Neural cell (in vitro differentiated cells): Measurements from ENCODE around the gene GASK1A. TPM values are rescaled to one million over a fixed set of nuclear protein-coding genes. Genes with fewer than 3 reads are reported as not detected.

Experiments
- H2AFZ ChIP-seq: fragments of 200-600, 300-800 bp; sonication (generic), shearing (Covaris generic); 2 replicates; pipeline ENCODE4 v1.6.0; 2014; ENCODE audit warnings: low read depth, mild to moderate bottlenecking, antibody characterized with exemption, low read length, moderate library complexity
- H3F3A ChIP-seq: fragments of 200-600 bp; shearing (Covaris generic); 2 replicates; pipeline ENCODE4 v1.6.1; 2016; ENCODE audit warnings: mild to moderate bottlenecking, moderate library complexity, mixed read lengths, antibody characterized with exemption, low read length; ENCODE audit not compliant: insufficient read depth, poor library complexity, severe bottlenecking
- H3K27ac ChIP-seq: fragments of 200-600, 300-800 bp; sonication (generic), shearing (Covaris generic); 2 replicates; pipeline ENCODE4 v1.5.1; 2014; ENCODE audit warnings: mild to moderate bottlenecking, low read length, moderate library complexity
- H3K27me3 ChIP-seq: fragments of 300-800, 200-600 bp; sonication (generic), shearing (Covaris generic); 2 replicates; pipeline ENCODE4 v1.6.0; 2014; ENCODE audit warnings: mild to moderate bottlenecking, low read depth, low read length, moderate library complexity; ENCODE audit not compliant: insufficient read depth
- H3K36me3 ChIP-seq: fragments of 300-800, 200-600 bp; sonication (generic), shearing (Covaris generic); 2 replicates; pipeline ENCODE4 v1.5.1; 2014; ENCODE audit warnings: mild to moderate bottlenecking, antibody characterized with exemption, low read length, moderate library complexity; ENCODE audit not compliant: insufficient read depth
- H3K4me2 ChIP-seq: fragments of 300-800, 200-600 bp; sonication (generic), shearing (Covaris generic); 2 replicates; pipeline ENCODE4 v1.6.0; 2014; ENCODE audit warnings: mild to moderate bottlenecking, low read length
- H3K4me3 ChIP-seq: fragments of 300-800, 200-600 bp; sonication (generic), shearing (Covaris generic); 2 replicates; pipeline ENCODE4 v1.5.1; 2014; ENCODE audit warnings: mild to moderate bottlenecking, low read length, moderate library complexity
- H3K79me2 ChIP-seq: fragments of 200-600 bp; shearing (Covaris generic); replicated peaks from 2 replicates; pipeline ENCODE4 v1.6.0; 2014; ENCODE audit warnings: mild to moderate bottlenecking, low read length, moderate library complexity; ENCODE audit not compliant: insufficient read depth
- H3K9ac ChIP-seq: fragments of 300-800, 200-600 bp; sonication (generic), shearing (Covaris generic); 2 replicates; pipeline ENCODE4 v1.6.1; 2016; ENCODE audit warnings: mild to moderate bottlenecking, low read length, mixed read lengths
- H3K9me2 ChIP-seq: fragments of 200-600 bp; shearing (Covaris generic); 2 replicates; pipeline ENCODE4 v1.6.1; 2016; ENCODE audit warnings: mild to moderate bottlenecking, low read length, mixed read lengths; ENCODE audit not compliant: insufficient read depth
- H3K9me3 ChIP-seq: fragments of 200-600, 300-800 bp; sonication (generic), shearing (Covaris generic); 2 replicates; pipeline ENCODE4 v1.6.1; 2016; ENCODE audit warnings: mild to moderate bottlenecking, mixed run types, low read length, moderate library complexity, mixed read lengths
- H4K20me1 ChIP-seq: fragments of 200-600 bp; shearing (Covaris generic); 2 replicates; pipeline ENCODE4 v1.6.1; 2016; ENCODE audit warnings: mild to moderate bottlenecking, mixed run types; ENCODE audit not compliant: insufficient read depth
- CTCF ChIP-seq: fragments of 450-650 bp; IDR thresholded peaks from 2 replicates; pipeline ENCODE4 v1.5.1; 2014; ENCODE audit warnings: antibody characterized with exemption, mild to moderate bottlenecking, moderate library complexity; ENCODE audit not compliant: poor library complexity, severe bottlenecking
- EP300 ChIP-seq: fragments of 450-650 bp; conservative IDR thresholded peaks from 2 replicates; pipeline ENCODE4 v1.6.1; 2014; ENCODE audit warnings: antibody characterized with exemption, mild to moderate bottlenecking, moderate library complexity; ENCODE audit not compliant: poor library complexity, severe bottlenecking
- EZH2 ChIP-seq: fragments of 200-600, 300-800 bp; shearing (Covaris generic), sonication (generic); IDR thresholded peaks from 2 replicates; pipeline ENCODE4 v1.6.1; 2014; ENCODE audit warnings: antibody characterized with exemption, low read length, borderline replicate concordance, mild to moderate bottlenecking; ENCODE audit not compliant: insufficient read depth, poor library complexity, severe bottlenecking
- MXI1 ChIP-seq: fragments of 450-650 bp; conservative IDR thresholded peaks from 2 replicates; pipeline ENCODE4 v1.6.1; 2014; ENCODE audit warnings: antibody characterized with exemption, mild to moderate bottlenecking; ENCODE audit not compliant: poor library complexity, severe bottlenecking
- POLR2AphosphoS5 ChIP-seq: IDR thresholded peaks from 2 replicates; pipeline ENCODE4 v1.6.1; 2012
- RAD21 ChIP-seq: fragments of 450-650 bp; conservative IDR thresholded peaks from 2 replicates; pipeline ENCODE4 v1.6.1; 2014; ENCODE audit warnings: antibody characterized with exemption, mild to moderate bottlenecking, moderate library complexity
- REST ChIP-seq: IDR thresholded peaks from 2 replicates; pipeline ENCODE4 v1.6.1; 2012; ENCODE audit warnings: borderline replicate concordance
- SMC3 ChIP-seq: fragments of 450-650 bp; conservative IDR thresholded peaks from 2 replicates; pipeline ENCODE4 v1.6.1; 2014; ENCODE audit warnings: antibody characterized with exemption, mild to moderate bottlenecking, moderate library complexity; ENCODE audit not compliant: poor library complexity
- TAF1 ChIP-seq: IDR thresholded peaks from 2 replicates; pipeline ENCODE4 v1.6.1; 2012; ENCODE audit warnings: low read depth
- polyA plus RNA-seq: library from polyadenylated mRNA; depleted of rRNA; stranded (reverse); fragments of >200 nt; gene quantifications from 2 replicates; pipeline ENCODE4 v1.2.3, GENCODE V29; 2014

Gene GASK1A
- polyA plus RNA-seq, 1 donor from 2014 or later = not detected

GRCh38 chr3:43086460-43087165, 107.5 kb downstream of the GASK1A start:
- TF ChIP-seq TAF1 (no peak), EP300 (no peak), RAD21 (no peak), CTCF (no peak), SMC3 (no peak), EZH2 (no peak), POLR2AphosphoS5 (no peak), MXI1 (no peak), REST (no peak)

GRCh38 chr3:43087249-43087776, 108.2 kb downstream of the GASK1A start:
- no peak overlapping the region for H3K4me3 ChIP-seq
- no peaks in the 10 kb centered on the region for H3K9me3 ChIP-seq
- no peak overlapping the region for H3K4me2 ChIP-seq
- peaks cover 6% of the 10 kb centered on the region for H3K36me3 ChIP-seq
- H3K79me2 ChIP-seq = no peaks in the 10 kb centered on the region
- no peak overlapping the region for H3K27ac ChIP-seq
- no peaks in the 10 kb centered on the region for H3K9me2 ChIP-seq
- TF ChIP-seq EZH2 (no peak), CTCF (no peak), SMC3 (no peak), EP300 (no peak), TAF1 (no peak), MXI1 (no peak), REST (no peak), POLR2AphosphoS5 (no peak), RAD21 (no peak)
- no peaks in the 10 kb centered on the region for H4K20me1 ChIP-seq
- H3K9ac ChIP-seq = no peak overlapping the region
- no peaks in the 10 kb centered on the region for H3F3A ChIP-seq
- H3K27me3 ChIP-seq = no peaks in the 10 kb centered on the region
- H2AFZ ChIP-seq = no peak overlapping the region

More at GRCh38 chr3:43086460-43087165, 107.5 kb downstream of the GASK1A start:
- Histone ChIP-seq H3K4me2 (no peak overlapping the region), H3K36me3 (peaks cover 6% of the 10 kb centered on the region), H3K9ac (no peak overlapping the region), H3F3A (no peaks in the 10 kb centered on the region), H3K79me2 (no peaks in the 10 kb centered on the region), H4K20me1 (no peaks in the 10 kb centered on the region), H3K4me3 (no peak overlapping the region), H3K27me3 (no peaks in the 10 kb centered on the region), H3K27ac (no peak overlapping the region), H2AFZ (no peak overlapping the region), H3K9me2 (no peaks in the 10 kb centered on the region), H3K9me3 (no peaks in the 10 kb centered on the region)
